Measurements from ENCODE around the gene KIR3DL3.
"Not testable (repeated sequence)": the region's sequence is repeated elsewhere in the genome, so short reads cannot be mapped to it uniquely, and the experiment has no call there.

- TF ChIP-seq, protein P1, sequence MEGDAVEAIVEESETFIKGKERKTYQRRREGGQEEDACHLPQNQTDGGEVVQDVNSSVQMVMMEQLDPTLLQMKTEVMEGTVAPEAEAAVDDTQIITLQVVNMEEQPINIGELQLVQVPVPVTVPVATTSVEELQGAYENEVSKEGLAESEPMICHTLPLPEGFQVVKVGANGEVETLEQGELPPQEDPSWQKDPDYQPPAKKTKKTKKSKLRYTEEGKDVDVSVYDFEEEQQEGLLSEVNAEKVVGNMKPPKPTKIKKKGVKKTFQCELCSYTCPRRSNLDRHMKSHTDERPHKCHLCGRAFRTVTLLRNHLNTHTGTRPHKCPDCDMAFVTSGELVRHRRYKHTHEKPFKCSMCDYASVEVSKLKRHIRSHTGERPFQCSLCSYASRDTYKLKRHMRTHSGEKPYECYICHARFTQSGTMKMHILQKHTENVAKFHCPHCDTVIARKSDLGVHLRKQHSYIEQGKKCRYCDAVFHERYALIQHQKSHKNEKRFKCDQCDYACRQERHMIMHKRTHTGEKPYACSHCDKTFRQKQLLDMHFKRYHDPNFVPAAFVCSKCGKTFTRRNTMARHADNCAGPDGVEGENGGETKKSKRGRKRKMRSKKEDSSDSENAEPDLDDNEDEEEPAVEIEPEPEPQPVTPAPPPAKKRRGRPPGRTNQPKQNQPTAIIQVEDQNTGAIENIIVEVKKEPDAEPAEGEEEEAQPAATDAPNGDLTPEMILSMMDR (optimal IDR thresholded peaks at IDR 0.05 in 1 of 3, IDR thresholded peaks at IDR 0.05 in 1 of 3, conservative IDR thresholded peaks at IDR 0.05 in 1 of 3; ENCODE audit: extremely low read depth in 1 of 3, insufficient read depth in 2 of 3, low read length in 3 of 3): not testable (repeated sequence)
- TF ChIP-seq EZH2 (IDR thresholded peaks at IDR 0.05; ENCODE audit: low read length): not testable (repeated sequence)
Measured at GRCh38 chr19:54709956-54710355, 14.3 kb upstream of the KIR3DL3 start.
